ENCODE data around the gene CCDC83. TPM values are rescaled to one million over a fixed set of nuclear protein-coding genes. Genes with fewer than 3 reads are reported as not detected.
A peak's percentile ranks its signal among the peaks of the same experiment; 100 is the strongest.
"Not testable (repeated sequence)": the region's sequence is repeated elsewhere in the genome, so short reads cannot be mapped to it uniquely, and the experiment has no call there.

Gene CCDC83
- total RNA-seq, 1 donor from 2014 or later, result not detected

DNA sequence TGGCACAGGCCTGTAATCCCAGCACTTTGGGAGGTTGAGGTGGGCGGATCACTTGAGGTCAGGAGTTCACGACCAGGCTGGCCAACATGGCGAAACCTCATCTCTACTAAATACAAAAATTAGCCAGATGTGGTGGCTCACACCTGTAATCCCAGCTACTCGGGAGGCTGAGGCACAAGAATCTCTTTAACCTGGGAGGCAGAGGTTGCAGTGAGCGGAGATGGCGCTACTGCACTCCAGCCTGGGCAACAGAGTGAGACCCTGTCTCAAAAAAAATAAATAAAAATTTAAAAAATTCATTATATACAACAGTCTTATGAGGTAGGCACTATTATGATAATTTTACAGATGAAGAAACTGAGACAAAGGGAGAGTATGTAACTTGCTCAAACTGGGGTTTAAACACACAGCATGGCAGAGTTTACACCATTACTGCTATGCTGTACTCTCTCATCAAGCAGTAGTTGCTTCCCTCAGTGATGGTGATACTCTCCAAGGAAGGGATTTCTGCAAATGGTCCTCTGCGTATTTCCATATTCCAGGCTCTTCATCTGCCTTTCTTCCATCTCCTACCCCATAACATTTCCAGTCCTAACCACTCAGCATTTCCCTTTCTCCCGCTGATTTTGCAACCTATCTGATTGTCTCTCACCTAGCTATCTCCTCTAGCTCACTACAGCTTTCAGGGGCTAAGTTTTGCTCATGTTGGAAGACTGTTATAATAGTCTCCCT is 95.3 kb downstream of the CCDC83 start:
- H3K27ac Mint-ChIP-seq, result peak overlapping the region; percentile 24
- DNase-seq (ENCODE audit: extremely low spot score, unreplicated experiment), result no peak
- H3K36me3 Mint-ChIP-seq, result peaks cover 10% of the 10 kb centered on the region
- peaks cover 16% of the 10 kb centered on the region for H3K9me3 Mint-ChIP-seq
- H3K27me3 Mint-ChIP-seq, result no peaks in the 10 kb centered on the region
- no peak for TF ChIP-seq CTCF (conservative IDR thresholded peaks at IDR 0.05)
- no peak overlapping the region for H3K4me3 Mint-ChIP-seq
- peaks cover 21% of the 10 kb centered on the region for H3K4me1 Mint-ChIP-seq (ENCODE audit: unreplicated experiment)

DNA sequence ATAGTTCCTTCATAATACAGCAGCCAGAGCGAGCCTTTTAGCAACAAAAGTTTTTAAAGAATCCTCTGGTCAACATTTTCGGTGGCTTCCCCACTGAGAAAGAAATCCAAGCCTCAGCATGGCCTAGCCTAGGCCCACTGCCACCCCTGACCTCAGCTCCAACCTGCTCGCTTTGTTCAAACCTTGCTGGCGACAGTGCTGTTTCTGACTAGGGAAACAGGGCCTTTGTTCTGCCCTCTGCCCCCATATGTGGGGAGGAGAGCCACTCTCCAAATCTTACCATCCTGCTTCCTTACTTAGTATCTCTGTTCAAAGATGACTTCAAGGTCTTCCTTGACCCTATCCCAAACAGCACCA is 95.8 kb downstream of the CCDC83 start:
- H3K4me1 Mint-ChIP-seq (ENCODE audit: unreplicated experiment), result peaks cover 21% of the 10 kb centered on the region
- H3K27me3 Mint-ChIP-seq, result no peaks in the 10 kb centered on the region

DNA sequence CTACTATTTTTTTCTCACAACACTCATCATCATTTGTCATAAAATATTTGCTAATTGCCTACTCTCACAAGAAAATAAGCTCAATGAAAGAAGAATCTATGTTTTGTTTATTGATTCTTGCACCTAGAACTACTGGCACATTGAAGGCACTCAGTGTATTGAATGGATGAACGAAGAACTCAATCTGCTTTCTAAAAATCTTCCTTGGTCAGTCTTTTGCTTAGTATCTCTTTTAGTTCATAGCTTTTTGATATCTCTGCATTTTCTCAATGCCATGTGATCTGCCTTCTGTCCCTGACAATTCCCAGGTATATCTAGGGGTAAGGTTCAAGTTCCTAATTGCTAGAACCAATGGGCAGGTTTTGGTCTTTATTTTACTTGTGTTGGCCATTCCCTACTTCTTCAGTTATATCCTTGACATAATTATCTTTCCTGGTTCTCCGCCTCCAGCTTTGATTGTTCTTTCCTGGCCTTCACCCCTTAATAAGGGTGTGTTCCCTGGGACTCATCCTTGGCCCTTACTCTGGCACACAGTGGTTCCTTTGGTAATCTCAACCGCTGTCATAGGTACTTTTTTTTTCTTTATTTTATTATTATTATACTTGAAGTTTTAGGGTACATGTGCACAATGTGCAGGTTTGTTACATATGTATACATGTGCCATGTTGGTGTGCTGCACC is 96.4 kb downstream of the CCDC83 start:
- Mint-ChIP-seq H3K9me3 (peaks cover 12% of the 10 kb centered on the region), H3K27ac (no peak overlapping the region), H3K4me3 (no peak overlapping the region), H3K36me3 (peaks cover 14% of the 10 kb centered on the region), H3K4me1 (ENCODE audit: unreplicated experiment) (peaks cover 21% of the 10 kb centered on the region), H3K27me3 (no peaks in the 10 kb centered on the region)
- no peak for TF ChIP-seq CTCF (conservative IDR thresholded peaks at IDR 0.05)
- DNase-seq (ENCODE audit: extremely low spot score, unreplicated experiment), result no peak

More for the DNA sequence above, 95.8 kb downstream of the CCDC83 start:
- no peak for TF ChIP-seq CTCF (conservative IDR thresholded peaks at IDR 0.05)
- Mint-ChIP-seq H3K36me3 (peaks cover 10% of the 10 kb centered on the region), H3K4me3 (no peak overlapping the region), H3K9me3 (peaks cover 12% of the 10 kb centered on the region), H3K27ac (peak overlapping the region; percentile 24)
- no peak for DNase-seq (ENCODE audit: extremely low spot score, unreplicated experiment)

GRCh38 chr11:85952108-85952485 is 96.9 kb downstream of the CCDC83 start:
- not testable (repeated sequence) for DNase-seq (ENCODE audit: extremely low spot score, unreplicated experiment); H3K27ac Mint-ChIP-seq; H3K27me3 Mint-ChIP-seq

GRCh38 chr11:85953491-85954143 is 98.4 kb downstream of the CCDC83 start:
- Mint-ChIP-seq H3K27ac (no peak overlapping the region), H3K4me1 (ENCODE audit: unreplicated experiment) (peaks cover 17% of the 10 kb centered on the region), H3K9me3 (peaks cover 9% of the 10 kb centered on the region), H3K36me3 (peaks cover 25% of the 10 kb centered on the region), H3K27me3 (no peaks in the 10 kb centered on the region), H3K4me3 (no peak overlapping the region)
- DNase-seq (ENCODE audit: extremely low spot score, unreplicated experiment), result no peak
- TF ChIP-seq CTCF (conservative IDR thresholded peaks at IDR 0.05), result no peak

More at GRCh38 chr11:85952108-85952485, 96.9 kb downstream of the CCDC83 start:
- Mint-ChIP-seq H3K4me1 (ENCODE audit: unreplicated experiment) (peaks cover 21% of the 10 kb centered on the region), H3K36me3 (peaks cover 16% of the 10 kb centered on the region), H3K9me3 (peaks cover 12% of the 10 kb centered on the region)
- H3K4me3 Mint-ChIP-seq, result not testable (repeated sequence)

- Mint-ChIP-seq H3K36me3 (peaks cover 38% of the 10 kb centered on the region), H3K27ac (peak overlapping the region; percentile 16), H3K4me1 (ENCODE audit: unreplicated experiment) (peaks cover 16% of the 10 kb centered on the region), H3K4me3 (no peak overlapping the region), H3K9me3 (peaks cover 7% of the 10 kb centered on the region), H3K27me3 (no peaks in the 10 kb centered on the region)
- no peak for DNase-seq (ENCODE audit: extremely low spot score, unreplicated experiment)
- no peak for TF ChIP-seq CTCF (conservative IDR thresholded peaks at IDR 0.05)
These were observed 100.3 kb downstream of the CCDC83 start for GRCh38 chr11:85955531-85955930.

All from type B pancreatic cell (in vitro differentiated cells).